HCT116 (cell line): ENCODE results near the gene PTPRF. TPM values are rescaled to one million over a fixed set of nuclear protein-coding genes. Genes with fewer than 3 reads are reported as not detected.

ENCODE experiments used
- ATAC-seq: fragments of 200-7000 bp; cut with Tn5 transposase; 2 replicates; pipeline ENCODE4 v1.9.1; 2020; ENCODE audit warnings: mild to moderate bottlenecking, moderate library complexity
- BruUV-seq: library from RNA; stranded (reverse); fragments of 400-500 nt; replicated peaks from 2 replicates; lab custom pipeline; 2021; lab: Mats Ljungman, UMichigan
- CTCF ChIA-PET: fragments of 300-600 bp; sonication (Branson Sonifier 250); formaldehyde crosslinking; loops from one replicate; lab custom pipeline; 2021; ENCODE audit warnings: antibody characterized with exemption; lab: Charles Lee
- POLR2A ChIA-PET: fragments of 300-600, 350-600 bp; sonication (Branson Sonifier 250); formaldehyde crosslinking; loops from one replicate; lab custom pipeline; 2021; ENCODE audit warnings: antibody characterized with exemption; lab: Charles Lee
- RAD21 ChIA-PET, 2 experiments: fragments of 300-600 bp; sonication (Branson Sonifier 250); formaldehyde crosslinking; loops; one replicate each; lab custom pipeline; 2023; ENCODE audit warnings: low total read pairs in 2 of 2; ENCODE audit not compliant: uncharacterized antibody in 2 of 2, unreplicated experiment in 2 of 2, low non-redundant PET in 1 of 2; lab: Charles Lee
- DNase-seq: peaks from one replicate; pipeline ENCODE4 v3.0.0-alpha.2; 2010; ENCODE audit warnings: low read depth, low spot score
- H2AFZ ChIP-seq: fragments of 200-600 bp; shearing (Covaris generic), sonication (generic); 2 replicates; pipeline ENCODE4 v1.6.1; 2017; ENCODE audit warnings: low read depth, mixed run types, mixed read lengths, antibody characterized with exemption, low read length; ENCODE audit not compliant: poor library complexity, severe bottlenecking
- H3K27ac ChIP-seq: 2 replicates; pipeline ENCODE4 v1.5.1; 2012; ENCODE audit warnings: low read depth, low read length
- H3K27me3 ChIP-seq: fragments of 200-600 bp; sonication (generic); 2 replicates; pipeline ENCODE4 v1.6.1; 2016; ENCODE audit warnings: mixed run types, low read length, mixed read lengths; ENCODE audit not compliant: insufficient read depth
- H3K36me3 ChIP-seq, 2 experiments: fragments of 200-500 bp in 1 of 2; fragments of 200-600 bp in 1 of 2; sonication (Bioruptor generic) in 1 of 2; sonication (generic) in 1 of 2; 2 replicates each; pipeline versions ENCODE4 v1.5.1 to v1.6.1; 2014 to 2016; ENCODE audit warnings: low read length in 2 of 2, inconsistent platforms in 1 of 2, mixed read lengths in 1 of 2, mixed run types in 1 of 2; ENCODE audit not compliant: insufficient read depth in 2 of 2, control insufficient read depth in 1 of 2
- H3K4me1 ChIP-seq, 2 experiments: fragments of 200-600 bp in 1 of 2; sonication (generic) in 1 of 2; 2 replicates each; pipeline versions ENCODE4 v1.5.1 to v1.6.1; 2012 to 2017; ENCODE audit warnings: low read length in 2 of 2, inconsistent platforms in 1 of 2, mild to moderate bottlenecking in 1 of 2, mixed read lengths in 1 of 2, mixed run types in 1 of 2, moderate library complexity in 1 of 2; ENCODE audit not compliant: insufficient read depth in 2 of 2, control insufficient read depth in 1 of 2
- H3K4me2 ChIP-seq: fragments of 200-600 bp; sonication (generic); 2 replicates; pipeline ENCODE4 v1.6.1; 2017; ENCODE audit warnings: mixed run types, low read length, mixed read lengths
- H3K4me3 ChIP-seq, 2 experiments: fragments of 200-600 bp in 1 of 2; sonication (generic) in 1 of 2; replicated peaks in 1 of 2; 2 replicates each; pipeline ENCODE4 v1.5.1; 2011 to 2016; ENCODE audit warnings: low read length in 2 of 2, control low read depth in 1 of 2, low read depth in 1 of 2, mild to moderate bottlenecking in 1 of 2, mixed read lengths in 1 of 2, mixed run types in 1 of 2
- H3K79me2 ChIP-seq: fragments of 200-600 bp; sonication (generic); 2 replicates; pipeline ENCODE4 v1.6.1; 2017; ENCODE audit warnings: mild to moderate bottlenecking, mixed run types, low read length, moderate library complexity, mixed read lengths; ENCODE audit not compliant: insufficient read depth
- H3K9ac ChIP-seq: fragments of 200-600 bp; sonication (generic); 2 replicates; pipeline ENCODE4 v1.6.1; 2016; ENCODE audit warnings: low read length, mixed read lengths
- H3K9me2 ChIP-seq: fragments of 200-600 bp; sonication (generic), shearing (Covaris generic); 2 replicates; pipeline ENCODE4 v1.6.1; 2017; ENCODE audit warnings: mixed run types, mild to moderate bottlenecking, moderate library complexity; ENCODE audit not compliant: insufficient read depth
- H3K9me3 ChIP-seq, 2 experiments: fragments of 200-500 bp in 1 of 2; fragments of 200-600 bp in 1 of 2; sonication (Bioruptor generic) in 1 of 2; sonication (generic) in 1 of 2; 2 replicates each; pipeline ENCODE4 v1.6.1; 2014 to 2017; ENCODE audit warnings: low read length in 2 of 2, mixed read lengths in 2 of 2, inconsistent platforms in 1 of 2, low read depth in 1 of 2, mild to moderate bottlenecking in 1 of 2, mixed run types in 1 of 2, moderate library complexity in 1 of 2; ENCODE audit not compliant: control insufficient read depth in 1 of 2, insufficient read depth in 1 of 2
- H4K20me1 ChIP-seq: fragments of 200-600 bp; sonication (generic), shearing (Covaris generic); 2 replicates; pipeline ENCODE4 v1.6.1; 2017; ENCODE audit warnings: mixed run types, mild to moderate bottlenecking, moderate library complexity; ENCODE audit not compliant: insufficient read depth
- CBX3 ChIP-seq: IDR thresholded peaks from 2 replicates; pipeline ENCODE4 v1.6.1; 2012; ENCODE audit warnings: low read depth
- EGR1 ChIP-seq: IDR thresholded peaks from 2 replicates; pipeline ENCODE4 v1.6.1; 2012; ENCODE audit warnings: low read depth
- EZH2 ChIP-seq: fragments of 200-600 bp; sonication (generic); IDR thresholded peaks from 2 replicates; pipeline ENCODE4 v1.6.1; 2017; ENCODE audit warnings: antibody characterized with exemption, mixed run types
- SIN3A ChIP-seq: IDR thresholded peaks from 2 replicates; pipeline ENCODE4 v1.6.1; 2012; ENCODE audit warnings: low read depth
- YY1 ChIP-seq: IDR thresholded peaks from 2 replicates; pipeline ENCODE4 v1.6.1; 2011; ENCODE audit warnings: low read length, low read depth, moderate library complexity, mild to moderate bottlenecking; ENCODE audit not compliant: insufficient replicate concordance; ENCODE audit errors: extremely low read depth
- intact Hi-C: fragments of 100-400 bp; cut with micrococcal nuclease; formaldehyde crosslinking; loops from 2 replicates; pipeline ENCODE4 v1.10.0; 2022
- total RNA-seq: library from RNA; stranded (reverse); gene quantifications from one replicate; pipeline ENCODE4 v1.2.1, GENCODE V29; 2021; ENCODE audit not compliant: unreplicated experiment

Gene PTPRF
- total RNA-seq, 1 experiment from 2014 or later = 224 TPM

GRCh38 chr1:43673261-43673660 lies 142.6 kb downstream of the PTPRF start:
- no peaks in the 10 kb centered on the region for H3K79me2 ChIP-seq
- no peaks in the 10 kb centered on the region for H3K4me1 ChIP-seq
- H3K9ac ChIP-seq = no peak overlapping the region
- no peaks in the 10 kb centered on the region for H3K9me3 ChIP-seq
- H4K20me1 ChIP-seq = no peaks in the 10 kb centered on the region
- H3K4me3 ChIP-seq = no peak overlapping the region
- ChIA-PET CTCF (no interaction called here), POLR2A (no interaction called here), RAD21 (no interaction called here)
- ATAC-seq (no peak), DNase-seq (no peak)
- intact Hi-C loops = no loop called here
- H3K9me2 ChIP-seq = no peaks in the 10 kb centered on the region
- no peaks in the 10 kb centered on the region for H3K27me3 ChIP-seq
- H3K4me2 ChIP-seq = no peak overlapping the region
- H3K36me3 ChIP-seq = peaks cover 22 to 48% of the 10 kb centered on the region in 2 experiments; a peak in 3 of 4 replicates
- BruUV-seq = no TSS peak
- H3K27ac ChIP-seq = no peak overlapping the region
- H2AFZ ChIP-seq = no peak overlapping the region
- no peak for TF ChIP-seq EGR1
- TF ChIP-seq SIN3A = no peak
- no peak for TF ChIP-seq CBX3
- TF ChIP-seq YY1 = no peak
- TF ChIP-seq EZH2 = no peak

Other genes with a start within 250 kb of the PTPRF start
- gene C1orf210, start 245.3 kb upstream of the PTPRF start, total RNA-seq = 7.6 TPM
- gene TIE1, start 229.9 kb upstream of the PTPRF start, total RNA-seq = not detected
- not detected for gene MPL, start 193.1 kb upstream of the PTPRF start, total RNA-seq
- 355 TPM for gene CDC20, start 171.9 kb upstream of the PTPRF start, total RNA-seq
- 91.3 TPM for gene ELOVL1, start 162.9 kb upstream of the PTPRF start, total RNA-seq
- 36.0 TPM for gene MED8, start 141.1 kb upstream of the PTPRF start, total RNA-seq
- gene SZT2, start 141.0 kb upstream of the PTPRF start, total RNA-seq = 43.0 TPM
- 13.9 TPM for gene HYI, start 77.0 kb upstream of the PTPRF start, total RNA-seq
- gene KDM4A, start 119.3 kb downstream of the PTPRF start, total RNA-seq = 46.9 TPM
- 7.2 TPM for gene ST3GAL3, start 176.7 kb downstream of the PTPRF start, total RNA-seq